GM19240 (cell line): ENCODE data around the gene MYOF.
"Not testable (repeated sequence)": the region's sequence is repeated elsewhere in the genome, so short reads cannot be mapped to it uniquely, and the experiment has no call there.

Source experiments
- DNase-seq: peaks from one replicate; pipeline ENCODE4 v3.0.0; 2011; ENCODE audit warnings: low spot score; ENCODE audit not compliant: insufficient read length

Gene MYOF

DNA sequence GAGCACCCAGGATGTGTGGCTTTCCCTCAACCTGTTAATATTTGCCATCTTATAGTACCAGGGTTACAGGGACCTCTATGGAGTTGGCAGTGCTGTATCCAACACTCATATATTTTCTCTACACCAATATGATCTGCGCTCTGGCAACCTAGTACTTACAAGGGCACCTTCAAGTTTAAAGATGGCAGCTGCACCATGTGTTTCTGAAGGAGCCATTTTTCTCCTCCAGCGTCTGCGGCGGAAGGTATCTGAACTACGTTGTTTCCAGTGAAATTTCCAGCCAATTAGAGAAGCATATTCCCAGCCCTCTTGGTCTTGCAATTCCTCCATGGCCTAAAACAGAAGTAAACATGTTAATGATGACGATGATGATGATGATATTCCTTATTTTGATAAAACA lies 125.6 kb downstream of the MYOF start:
- DNase-seq, result no peak

GRCh38 chr10:93352638-93353383 lies 129.3 kb downstream of the MYOF start:
- no peak for DNase-seq

- no peak for DNase-seq
Observed at GRCh38 chr10:93346694-93347093, 135.4 kb downstream of the MYOF start.

DNA sequence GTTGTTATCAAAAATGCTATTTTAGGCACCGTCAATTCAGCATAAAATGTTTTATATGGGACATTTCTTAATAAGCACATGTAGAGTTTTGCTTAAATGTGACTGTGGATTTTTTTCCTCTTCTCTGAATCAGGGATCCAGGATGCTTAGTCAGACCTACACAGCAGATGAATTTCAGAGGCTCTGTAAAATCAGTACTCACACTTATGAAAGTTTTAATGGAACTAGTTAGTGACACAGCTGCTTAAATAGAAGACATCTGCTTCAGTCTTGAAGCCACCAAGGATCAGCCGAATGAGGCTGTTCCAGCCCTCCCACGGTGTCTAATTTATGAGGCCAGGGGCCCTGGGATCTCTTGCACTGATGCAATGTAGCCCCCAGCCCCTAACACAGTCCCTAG lies 136.0 kb downstream of the MYOF start:
- no peak for DNase-seq

DNA sequence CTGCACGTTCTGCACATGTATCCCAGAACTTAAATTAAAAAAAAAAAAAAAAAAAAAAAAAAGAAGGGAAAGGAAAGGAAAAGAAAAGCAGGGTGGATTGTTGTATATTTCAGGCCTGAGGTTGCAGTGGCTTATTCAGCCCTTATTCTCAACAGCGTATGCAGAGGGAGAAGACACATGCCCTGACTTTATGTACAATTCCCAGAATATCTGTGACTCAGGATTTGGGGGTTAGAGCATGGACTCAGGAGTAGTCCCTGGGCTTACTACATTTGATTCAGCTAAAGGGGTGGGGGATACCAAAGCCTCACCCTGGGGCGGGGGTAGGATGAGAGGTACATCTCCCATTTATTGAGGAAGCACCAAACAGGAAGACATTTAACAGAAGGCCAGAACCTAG lies 137.4 kb downstream of the MYOF start:
- no peak for DNase-seq

DNA sequence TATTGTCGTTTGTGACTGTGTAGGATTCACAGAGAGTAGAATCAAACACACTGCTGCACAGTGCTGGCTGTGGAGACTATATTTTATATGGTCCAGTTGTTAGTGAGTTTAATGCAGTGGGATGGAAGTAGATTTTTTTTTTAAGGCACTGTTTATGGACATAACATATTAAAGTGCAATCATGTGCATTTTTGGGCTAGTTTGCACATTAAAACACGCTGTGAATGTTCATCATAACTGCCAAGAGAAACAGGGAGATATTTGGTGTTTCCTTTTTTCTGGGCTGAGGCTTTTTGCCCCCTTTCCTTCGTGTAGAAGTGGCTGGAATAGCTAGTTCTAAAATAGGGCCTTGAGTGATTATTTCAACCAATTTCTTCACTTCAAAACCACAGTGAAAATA lies 139.2 kb downstream of the MYOF start:
- no peak for DNase-seq

DNA sequence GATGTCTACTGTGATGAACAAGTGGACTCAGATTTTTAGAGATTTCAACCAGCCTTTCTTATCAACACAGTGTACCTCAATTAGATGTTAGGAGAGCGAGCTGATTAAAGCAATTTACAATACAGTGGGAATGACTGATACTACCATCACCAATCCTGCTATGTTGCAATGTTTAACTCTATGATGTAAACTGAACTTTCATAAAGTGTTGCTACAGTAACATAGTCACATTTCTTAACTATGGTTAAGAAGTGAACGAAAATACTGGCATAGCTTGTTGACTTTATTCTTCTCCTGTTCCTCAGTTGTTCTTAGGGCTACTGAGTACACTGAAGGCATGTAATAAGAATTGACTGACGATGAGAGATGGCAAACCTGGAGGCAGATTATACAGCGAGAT lies 139.8 kb downstream of the MYOF start:
- DNase-seq, result no peak

DNA sequence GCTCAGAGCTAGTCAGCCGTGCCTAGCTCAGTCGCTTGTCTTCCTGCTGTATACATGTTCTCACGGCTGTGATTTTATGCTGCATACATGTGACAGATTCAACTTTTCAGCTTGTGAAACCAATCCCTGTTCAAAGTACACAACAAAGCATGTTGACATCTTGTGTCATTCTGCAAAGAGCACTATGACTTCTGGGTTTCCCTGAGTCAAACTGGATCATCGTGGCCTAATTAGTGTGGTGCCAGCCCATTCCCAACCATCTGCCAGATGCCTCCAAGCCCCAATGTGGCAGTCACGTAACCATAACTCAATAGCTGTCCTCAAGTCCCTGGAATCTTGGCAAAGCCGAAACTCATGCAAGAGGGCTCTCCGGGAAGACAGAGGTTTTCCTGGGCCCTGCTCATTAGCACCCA lies 144.8 kb downstream of the MYOF start:
- DNase-seq, result no peak

- no peak for DNase-seq
Observed at GRCh38 chr10:93336678-93337077, 145.5 kb downstream of the MYOF start.

- no peak for DNase-seq
Observed at GRCh38 chr10:93336110-93336509, 146.0 kb downstream of the MYOF start.

- no peak for DNase-seq
Observed at GRCh38 chr10:93334901-93335327, 147.2 kb downstream of the MYOF start.

GRCh38 chr10:93334181-93334580 lies 148.0 kb downstream of the MYOF start:
- DNase-seq, result no peak

DNA sequence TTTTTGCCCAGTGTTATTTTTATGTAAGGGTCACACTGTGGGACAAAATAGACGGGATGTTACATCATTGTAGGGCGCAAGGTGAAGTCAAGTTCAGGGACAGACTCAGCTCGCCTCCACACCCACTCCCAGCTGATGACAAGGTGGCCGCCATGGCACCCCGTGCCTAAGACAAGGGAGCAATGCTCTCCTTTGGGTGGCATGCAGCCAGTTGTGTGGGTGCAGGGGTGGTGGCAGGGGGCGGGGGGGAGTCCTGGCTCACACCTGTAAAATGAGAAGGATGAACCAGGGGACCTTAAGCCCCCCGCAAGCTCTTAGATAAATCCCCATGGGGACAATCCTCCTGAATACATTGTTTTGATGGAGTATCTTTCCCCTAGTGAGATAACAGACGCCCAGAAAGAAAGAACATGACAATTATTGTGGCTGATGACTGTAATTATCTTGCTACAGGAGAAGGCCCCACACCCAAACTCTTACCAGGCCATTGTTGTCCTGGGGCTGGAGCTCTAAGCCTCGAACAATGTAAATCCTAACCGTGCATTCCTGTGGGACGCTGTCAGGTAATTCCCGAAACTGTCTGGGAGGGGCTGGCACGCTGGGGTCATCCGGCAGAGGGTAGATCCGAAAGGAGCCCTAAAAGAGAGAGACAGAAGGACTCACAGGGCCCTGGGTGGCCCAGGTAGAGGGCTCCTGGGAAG lies 148.7 kb downstream of the MYOF start:
- DNase-seq, result no peak

DNA sequence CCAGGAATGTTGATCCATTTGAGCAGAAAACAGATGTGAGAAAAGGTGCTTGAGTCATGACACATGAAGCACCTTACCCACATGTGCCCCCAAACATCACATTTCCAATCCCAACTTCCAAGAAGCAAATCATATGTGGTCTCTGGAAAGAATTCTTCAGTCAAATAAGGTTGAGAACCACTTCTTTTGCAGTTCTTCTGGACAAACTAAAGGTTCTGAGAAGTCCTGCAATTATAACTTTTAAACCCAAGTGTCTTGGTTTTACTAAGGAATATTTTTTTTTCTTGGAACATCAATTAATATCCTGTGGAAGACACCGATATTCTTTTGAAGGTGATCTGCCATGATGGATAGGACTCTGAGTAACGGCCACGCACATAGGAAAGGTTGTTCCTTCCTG lies 151.3 kb downstream of the MYOF start:
- DNase-seq, result no peak

- no peak for DNase-seq
Observed at GRCh38 chr10:93319896-93320295, 162.2 kb downstream of the MYOF start.

DNA sequence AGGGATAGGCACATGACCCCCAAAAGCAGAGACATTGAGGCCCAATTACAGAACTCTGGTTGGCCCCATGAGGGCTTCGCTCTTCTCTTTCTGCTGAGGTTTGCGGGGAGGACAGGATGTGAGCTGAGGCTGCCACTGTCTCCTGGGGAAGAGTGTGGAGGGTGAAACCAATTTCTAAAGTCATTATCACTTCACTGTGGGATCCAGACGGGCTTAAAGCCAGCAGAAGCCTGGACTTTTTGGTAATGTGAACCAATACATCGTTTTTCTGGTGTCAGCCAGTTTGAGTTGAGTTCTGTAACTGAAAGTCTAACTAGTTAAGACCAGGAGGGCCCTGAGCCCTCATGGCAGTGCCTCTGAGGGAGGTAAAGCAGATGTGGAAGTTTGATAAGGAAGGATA lies 163.0 kb downstream of the MYOF start:
- DNase-seq, result no peak

GRCh38 chr10:93315246-93315645 lies 166.9 kb downstream of the MYOF start:
- DNase-seq, result no peak

GRCh38 chr10:93314656-93315055 lies 167.5 kb downstream of the MYOF start:
- DNase-seq, result not testable (repeated sequence)

DNA sequence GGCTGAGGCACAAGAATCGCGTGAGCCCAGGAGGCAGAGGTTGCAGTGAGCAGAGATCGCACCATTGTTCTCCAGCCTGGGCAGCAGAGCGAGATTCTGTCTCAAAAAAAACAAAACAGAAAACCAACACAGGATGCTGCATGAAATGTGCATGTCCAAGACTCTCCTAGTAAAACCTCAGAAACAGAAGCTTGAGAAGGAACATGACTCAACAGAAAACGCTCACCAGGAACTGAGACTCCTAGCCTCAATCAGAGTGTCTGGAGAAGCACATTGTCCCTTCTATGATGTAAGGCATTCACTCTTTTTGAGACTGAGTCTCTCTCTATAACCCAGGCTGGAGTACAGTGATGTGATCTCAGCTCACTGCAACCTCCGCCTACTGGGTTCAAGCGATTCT lies 168.3 kb downstream of the MYOF start:
- DNase-seq, result no peak

- no peak for DNase-seq
Observed at GRCh38 chr10:93309062-93309461, 173.1 kb downstream of the MYOF start.

DNA sequence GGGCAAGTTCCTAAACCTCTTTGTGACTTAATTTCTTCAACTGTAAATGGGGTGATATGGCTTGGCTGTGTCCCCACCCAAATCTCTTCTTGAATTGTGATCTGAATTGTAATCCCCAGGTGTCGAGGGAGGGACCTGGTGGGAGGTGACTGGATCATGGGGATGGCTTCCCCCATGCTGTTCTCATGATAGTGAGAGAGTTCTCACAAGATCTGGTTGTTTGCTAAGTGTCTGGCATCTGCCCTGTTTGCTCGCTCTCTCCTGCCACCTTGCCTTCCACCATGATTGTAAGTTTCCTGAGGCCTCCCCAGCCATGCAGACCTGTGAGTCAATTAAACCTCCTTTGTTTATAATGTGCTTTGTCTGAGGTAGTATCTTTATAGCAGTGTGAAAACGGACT lies 177.0 kb downstream of the MYOF start:
- no peak for DNase-seq

GRCh38 chr10:93300981-93301380 lies 181.2 kb downstream of the MYOF start:
- no peak for DNase-seq

GRCh38 chr10:93300288-93300917 lies 181.7 kb downstream of the MYOF start:
- DNase-seq, result no peak
